Lung (tissue), 12 donors: ENCODE results near the gene LRP3. TPM values are rescaled to one million over a fixed set of nuclear protein-coding genes. Genes with fewer than 3 reads are reported as not detected.

ENCODE experiments used
- ATAC-seq: fragments of 200-7000 bp; cut with Tn5 transposase; one replicate; pipeline ENCODE4 v1.9.1; 2020; ENCODE audit warnings: moderate number of reproducible peaks; ENCODE audit not compliant: insufficient read depth, low FRiP score
- DNase-seq, 3 donors: peaks; one replicate each; pipeline ENCODE4 v3.0.0-alpha.2; 2013 to 2017
- H3K27ac ChIP-seq, 2 donors: one replicate each; pipeline ENCODE4 v1.5.1; 2013; ENCODE audit warnings: mild to moderate bottlenecking in 2 of 2, moderate library complexity in 2 of 2, control low read depth in 1 of 2, inconsistent platforms in 1 of 2, low read depth in 1 of 2, low read length in 1 of 2
- H3K27me3 ChIP-seq, 3 donors: one replicate each; pipeline ENCODE4 v1.5.1; 2013; ENCODE audit warnings: low read length in 2 of 3; ENCODE audit not compliant: control insufficient read depth in 3 of 3, insufficient read depth in 3 of 3
- H3K36me3 ChIP-seq, 4 donors: one replicate each; pipeline ENCODE4 v1.5.1; 2013; ENCODE audit warnings: low read length in 4 of 4, mild to moderate bottlenecking in 1 of 4, moderate library complexity in 1 of 4; ENCODE audit not compliant: control insufficient read depth in 4 of 4, insufficient read depth in 4 of 4
- H3K4me1 ChIP-seq, 5 donors: one replicate each; pipeline ENCODE4 v1.5.1; 2013; ENCODE audit warnings: low read length in 5 of 5, mild to moderate bottlenecking in 2 of 5, moderate library complexity in 1 of 5; ENCODE audit not compliant: control insufficient read depth in 5 of 5, insufficient read depth in 5 of 5
- H3K4me3 ChIP-seq: one replicate; pipeline ENCODE4 v1.5.1; 2013; ENCODE audit warnings: mild to moderate bottlenecking, control low read depth, moderate library complexity
- H3K9ac ChIP-seq, 2 donors: one replicate each; pipeline ENCODE4 v1.5.1; 2013; ENCODE audit warnings: low read length in 2 of 2, control low read depth in 1 of 2; ENCODE audit not compliant: insufficient read depth in 1 of 2
- H3K9me3 ChIP-seq, 4 donors: one replicate each; pipeline ENCODE4 v1.5.1; 2013; ENCODE audit warnings: low read length in 3 of 4, mild to moderate bottlenecking in 1 of 4, moderate library complexity in 1 of 4; ENCODE audit not compliant: control insufficient read depth in 4 of 4, insufficient read depth in 3 of 4
- WGBS, 2 donors: extraction: QIAGEN DNeasy Blood & Tissue Kit; methylation state at CpG; one replicate each; pipeline ENCODE4 v1.1.7; 2013; 5-methylcytosine and 5-hydroxymethylcytosine counted together
- polyA plus RNA-seq, 2 donors: library from polyadenylated mRNA; stranded (reverse); fragments of 200-250 nt; gene quantifications; one replicate each; pipeline ENCODE4 v1.2.1, GENCODE V29; 2013
- total RNA-seq, 2 donors: library from RNA; depleted of rRNA in 1 of 2; stranded (reverse); fragments of >200 nt in 1 of 2; gene quantifications; one replicate each; pipeline ENCODE4 v1.2.1, GENCODE V29; 2014 to 2021
- TF ChIP-seq, protein P1 (sequence below): IDR thresholded peaks from 2 replicates; pipeline ENCODE4 v1.5.1; 2012; ENCODE audit warnings: mild to moderate bottlenecking; ENCODE audit errors: control extremely low read depth, extremely low read depth
- donor health status: control.
- donor health status: control.
- donor health status: Bipolar disorder and iron deficiency.
- donor health status: healthy.
- donor health status: DM: yes; HTN: yes; CAD: no.

The LRP3 gene
- total and polyA plus RNA-seq, 4 donors: 10.6 to 18.2 (median 14.6) TPM

DNA sequence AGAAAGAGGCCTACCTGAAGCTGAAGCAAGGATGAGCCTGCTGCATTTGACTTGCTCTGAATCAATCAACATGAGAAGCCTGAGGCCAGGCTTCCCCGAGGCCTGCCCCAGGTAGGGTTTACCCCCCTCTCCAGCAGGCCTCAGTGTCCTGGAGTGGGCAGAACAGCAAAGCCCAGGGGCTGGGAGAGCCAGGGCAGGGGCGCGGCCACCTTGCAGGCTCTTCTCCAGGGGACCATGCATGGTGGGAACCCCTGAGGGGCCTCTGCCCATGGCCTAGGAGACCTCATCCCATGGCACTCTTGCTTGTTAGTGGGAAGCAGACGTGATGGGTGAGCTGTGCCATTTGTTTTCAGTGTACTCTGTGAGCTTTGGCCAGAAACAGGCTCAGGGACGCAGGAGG is 19.9 kb upstream of the LRP3 start:
- TF ChIP-seq, protein P1, sequence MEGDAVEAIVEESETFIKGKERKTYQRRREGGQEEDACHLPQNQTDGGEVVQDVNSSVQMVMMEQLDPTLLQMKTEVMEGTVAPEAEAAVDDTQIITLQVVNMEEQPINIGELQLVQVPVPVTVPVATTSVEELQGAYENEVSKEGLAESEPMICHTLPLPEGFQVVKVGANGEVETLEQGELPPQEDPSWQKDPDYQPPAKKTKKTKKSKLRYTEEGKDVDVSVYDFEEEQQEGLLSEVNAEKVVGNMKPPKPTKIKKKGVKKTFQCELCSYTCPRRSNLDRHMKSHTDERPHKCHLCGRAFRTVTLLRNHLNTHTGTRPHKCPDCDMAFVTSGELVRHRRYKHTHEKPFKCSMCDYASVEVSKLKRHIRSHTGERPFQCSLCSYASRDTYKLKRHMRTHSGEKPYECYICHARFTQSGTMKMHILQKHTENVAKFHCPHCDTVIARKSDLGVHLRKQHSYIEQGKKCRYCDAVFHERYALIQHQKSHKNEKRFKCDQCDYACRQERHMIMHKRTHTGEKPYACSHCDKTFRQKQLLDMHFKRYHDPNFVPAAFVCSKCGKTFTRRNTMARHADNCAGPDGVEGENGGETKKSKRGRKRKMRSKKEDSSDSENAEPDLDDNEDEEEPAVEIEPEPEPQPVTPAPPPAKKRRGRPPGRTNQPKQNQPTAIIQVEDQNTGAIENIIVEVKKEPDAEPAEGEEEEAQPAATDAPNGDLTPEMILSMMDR: no peak
- Histone ChIP-seq H3K9me3 (no peaks in the 10 kb centered on the region), H3K36me3 (no peaks in the 10 kb centered on the region), H3K4me1 (peaks cover 0 to 15% (median 5%) of the 10 kb centered on the region in 5 donors), H3K27ac (no peak overlapping the region), H3K27me3 (no peaks in the 10 kb centered on the region), H3K9ac (no peak overlapping the region), H3K4me3 (no peak overlapping the region)
- no peak for DNase-seq
- no peak for ATAC-seq
- 84 to 96% methylated on average over 5 of the region's 5 CpGs for WGBS, 2 donors

DNA sequence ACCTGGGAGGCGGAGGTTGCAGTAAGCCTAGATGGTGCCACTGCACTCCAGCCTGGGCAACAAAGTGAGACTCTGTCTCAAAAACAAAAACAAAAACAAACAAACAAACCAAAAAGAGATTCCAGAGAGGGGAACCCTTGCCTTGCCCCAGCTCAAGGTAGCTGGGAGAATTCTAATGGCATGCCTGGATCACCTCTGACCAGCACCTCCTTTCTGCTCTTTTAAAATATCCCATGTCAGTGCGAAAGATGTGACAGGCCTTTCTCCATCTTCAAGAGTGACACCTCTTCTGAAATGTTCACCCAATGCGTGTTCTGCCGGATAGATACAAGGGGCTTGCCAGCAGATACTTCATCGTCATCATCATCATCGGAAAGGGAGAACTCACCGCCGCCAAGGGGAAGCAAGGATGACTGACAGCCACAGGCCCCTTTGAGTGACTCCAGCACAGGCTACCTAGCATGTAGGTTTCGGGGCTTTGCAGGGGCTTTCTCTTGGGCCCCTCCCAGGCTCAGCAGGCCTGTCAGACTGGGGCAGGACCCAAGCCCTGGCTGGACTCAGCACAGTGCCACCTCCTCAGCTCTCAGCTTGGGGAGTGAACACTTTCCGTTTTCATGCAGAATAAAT is 18.9 kb upstream of the LRP3 start:
- TF ChIP-seq, protein P1: no peak
- Histone ChIP-seq H3K4me3 (no peak overlapping the region), H3K27me3 (no peaks in the 10 kb centered on the region), H3K4me1 (peaks cover 0 to 15% (median 5%) of the 10 kb centered on the region in 5 donors), H3K27ac (no peak overlapping the region), H3K9me3 (no peaks in the 10 kb centered on the region), H3K36me3 (no peaks in the 10 kb centered on the region), H3K9ac (no peak overlapping the region)
- ATAC-seq: no peak
- 82 to 91% methylated on average over 10 of the region's 10 CpGs for WGBS, 2 donors
- DNase-seq: no peak

DNA sequence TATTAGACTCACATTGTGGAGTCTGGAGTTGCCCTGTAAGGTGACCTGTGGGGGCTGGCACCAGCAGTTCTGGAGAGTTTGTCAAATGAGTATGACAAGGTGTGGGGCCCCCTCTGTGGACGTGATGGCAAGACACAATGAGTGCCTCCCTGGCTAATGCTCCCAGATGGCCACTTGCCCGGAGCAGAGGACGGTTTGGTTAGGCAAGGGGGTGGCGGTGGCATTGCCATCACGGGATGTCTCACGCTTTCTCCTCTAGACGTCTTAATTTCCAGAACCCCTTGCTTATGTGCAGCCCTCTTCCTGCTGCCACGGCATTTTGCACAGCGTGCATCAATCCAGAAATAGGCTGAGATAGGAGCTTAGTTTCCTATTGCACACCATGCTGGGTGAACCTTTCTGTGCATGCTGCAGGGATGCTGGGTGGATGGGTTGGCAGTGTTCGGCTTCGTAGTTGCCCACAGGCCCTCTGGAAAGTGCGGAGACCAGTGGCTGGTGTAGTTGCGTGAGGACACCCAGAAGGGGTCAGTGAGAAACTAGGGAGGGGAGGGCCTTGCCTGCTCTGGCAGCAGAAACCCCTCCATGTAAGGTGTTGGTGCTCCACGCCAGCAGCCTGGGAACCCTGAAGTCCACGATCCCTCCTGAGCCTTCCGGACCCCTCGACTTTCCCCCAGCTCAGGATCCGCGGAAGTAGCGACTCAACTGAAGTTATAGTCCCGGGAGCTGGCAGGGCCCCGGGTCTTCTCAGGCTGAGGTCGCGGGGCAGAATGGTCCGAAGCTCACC is 18.1 kb upstream of the LRP3 start:
- WGBS, 2 donors: 12 to 13% methylated on average over 21 to 25 of the region's 25 CpGs
- peak overlapping the region; percentile 98 for H3K27ac ChIP-seq
- peaks cover 0 to 15% (median 5%) of the 10 kb centered on the region in 5 donors for H3K4me1 ChIP-seq
- no peaks in the 10 kb centered on the region for H3K27me3 ChIP-seq
- no peaks in the 10 kb centered on the region for H3K36me3 ChIP-seq
- no peaks in the 10 kb centered on the region for H3K9me3 ChIP-seq
- DNase-seq (peak in 1 of 3 donors; percentile 46), ATAC-seq (peak; percentile 22)
- TF ChIP-seq, protein P1: no peak
- H3K9ac ChIP-seq: peak overlapping the region; percentile 16 to 51
- H3K4me3 ChIP-seq: peak overlapping the region; percentile 64
